Ectodermal cell (in vitro differentiated cells): ENCODE measurements around the gene PTPRG.

Experiments used
- H3K27ac ChIP-seq: 2 replicates; pipeline ENCODE4 v1.7.0; 2013; ENCODE audit warnings: mild to moderate bottlenecking, low read depth, low read length; ENCODE audit not compliant: insufficient read depth, poor library complexity, severe bottlenecking
- H3K27me3 ChIP-seq: 2 replicates; pipeline ENCODE4 v1.7.0; 2013; ENCODE audit warnings: mild to moderate bottlenecking, low read length; ENCODE audit not compliant: insufficient read depth, control insufficient read depth, poor library complexity, severe bottlenecking
- H3K36me3 ChIP-seq: one replicate; pipeline ENCODE4 v1.7.0; 2013; ENCODE audit warnings: low read length; ENCODE audit not compliant: control insufficient read depth, insufficient read depth
- H3K4me1 ChIP-seq: one replicate; pipeline ENCODE4 v1.7.0; 2013; ENCODE audit warnings: low read length; ENCODE audit not compliant: control insufficient read depth, insufficient read depth
- H3K4me3 ChIP-seq: 2 replicates; pipeline ENCODE4 v1.7.0; 2013; ENCODE audit warnings: low read depth, low read length, control low read depth; ENCODE audit not compliant: insufficient read depth
- H3K9me3 ChIP-seq: 2 replicates; pipeline ENCODE4 v1.7.0; 2013; ENCODE audit warnings: mild to moderate bottlenecking, low read length, moderate library complexity; ENCODE audit not compliant: control insufficient read depth
- WGBS, 2 experiments: methylation state at CpG; one replicate each; pipeline ENCODE4 v1.1.7; 2013; ENCODE audit warnings: missing lambda C conversion rate in 2 of 2; 5-methylcytosine and 5-hydroxymethylcytosine counted together

Gene PTPRG

DNA sequence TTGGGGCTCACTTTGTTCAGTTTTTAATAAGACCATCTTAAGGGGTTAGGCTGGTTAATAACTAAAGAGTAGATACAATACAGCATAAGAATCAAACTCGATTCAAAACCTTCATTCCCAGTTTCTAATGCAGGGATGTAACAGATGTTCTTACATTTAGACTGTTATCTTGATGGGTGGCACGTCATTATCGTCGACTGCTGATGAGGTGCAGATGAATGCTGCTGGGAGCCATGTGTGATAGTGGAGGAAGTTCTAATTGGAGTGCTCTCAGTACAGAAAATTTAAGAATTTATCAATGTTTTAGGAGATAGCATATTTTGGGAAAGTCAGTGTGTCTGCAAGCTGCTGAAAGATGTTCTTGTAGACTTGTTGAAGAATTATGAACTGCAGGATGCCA is 331.5 kb downstream of the PTPRG start:
- Histone ChIP-seq H3K27ac (no peak overlapping the region), H3K4me3 (no peak overlapping the region), H3K9me3 (no peaks in the 10 kb centered on the region), H3K4me1 (peaks cover 12% of the 10 kb centered on the region), H3K27me3 (no peaks in the 10 kb centered on the region), H3K36me3 (no peaks in the 10 kb centered on the region)
- WGBS, 2 experiments = 96 to 97% methylated on average over 4 of the region's 4 CpGs

DNA sequence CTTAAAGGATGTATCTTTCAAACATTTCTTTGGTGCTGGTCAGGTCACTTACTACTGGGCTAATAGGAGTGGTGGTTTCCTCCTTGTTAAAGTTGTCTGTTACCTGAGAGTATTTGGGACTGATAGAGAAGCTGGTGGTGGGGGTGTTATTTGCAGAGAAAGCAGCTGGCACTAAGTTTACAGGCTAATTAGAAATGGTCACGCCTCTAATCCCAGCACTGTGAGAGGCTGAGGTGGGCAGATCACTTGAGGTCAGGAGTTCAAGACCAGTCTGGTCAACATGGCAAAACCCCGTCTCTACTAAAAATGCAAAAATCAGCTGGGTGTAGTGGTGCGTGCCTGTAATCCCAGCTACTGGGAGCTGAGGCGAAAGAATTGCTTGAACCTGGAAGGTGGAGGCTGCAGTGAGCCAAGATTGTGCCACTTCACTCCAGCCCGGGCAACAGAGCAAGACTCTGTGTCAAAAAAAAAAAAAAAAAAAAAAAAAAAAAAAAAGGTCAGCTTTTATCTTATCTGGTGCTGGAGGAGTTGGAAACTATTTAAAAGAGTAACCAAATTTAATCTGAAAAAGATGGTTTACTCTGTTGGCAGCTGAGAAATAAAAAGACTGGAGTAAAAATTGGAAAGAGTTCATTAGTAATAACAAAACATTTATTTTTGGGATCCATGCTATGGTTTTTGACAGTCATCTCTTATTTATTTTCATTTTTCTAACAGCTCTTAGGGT is 332.6 kb downstream of the PTPRG start:
- Histone ChIP-seq H3K4me3 (no peak overlapping the region), H3K36me3 (no peaks in the 10 kb centered on the region), H3K27ac (no peak overlapping the region), H3K4me1 (peaks cover 12% of the 10 kb centered on the region), H3K27me3 (no peaks in the 10 kb centered on the region), H3K9me3 (no peaks in the 10 kb centered on the region)
- 88% methylated on average over 5 of the region's 5 CpGs for WGBS, 2 experiments

DNA sequence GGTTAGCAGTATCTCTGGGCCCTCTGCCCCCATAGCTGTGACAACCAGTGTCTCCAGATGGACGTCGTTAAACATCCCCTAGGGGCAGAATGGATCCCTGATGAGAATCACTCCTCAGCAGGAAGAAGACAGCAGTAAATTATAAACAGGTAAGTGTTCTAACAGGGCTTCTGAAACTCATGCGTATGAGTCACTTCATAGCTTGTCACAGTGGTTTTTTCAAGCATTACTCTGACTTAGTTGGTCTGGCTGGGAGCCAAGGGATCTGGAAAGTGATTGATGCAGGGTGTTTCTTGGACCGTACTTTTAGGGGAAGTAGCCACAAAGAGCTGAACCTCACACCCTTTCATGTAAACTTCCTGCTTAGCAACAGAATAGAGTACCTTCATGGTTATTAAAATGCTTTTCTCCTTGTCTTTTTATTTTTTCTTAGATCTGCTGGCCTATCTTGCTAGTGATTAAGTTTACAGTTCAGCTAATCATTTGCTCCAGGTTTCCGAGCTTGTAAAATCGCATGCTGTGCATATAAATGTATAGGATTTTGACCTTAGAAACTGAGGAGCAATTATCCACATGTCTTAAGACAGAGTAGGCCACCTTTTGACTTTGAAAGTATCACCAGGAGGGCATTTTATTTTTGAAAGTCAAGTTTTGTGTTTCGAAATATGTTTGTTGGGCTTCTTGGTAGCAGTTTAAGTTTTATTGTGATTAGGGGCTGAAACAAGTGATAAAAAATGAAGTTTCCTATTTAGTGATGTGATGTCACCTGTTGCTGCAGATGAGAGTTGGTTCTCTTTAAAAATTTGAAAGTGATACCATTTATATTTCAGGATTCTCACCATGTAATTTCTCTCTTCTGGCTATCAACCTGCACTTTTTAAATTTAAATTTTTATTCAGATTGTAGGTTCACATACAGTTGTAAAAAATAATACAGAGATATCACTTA is 333.9 kb downstream of the PTPRG start:
- Histone ChIP-seq H3K27me3 (no peaks in the 10 kb centered on the region), H3K27ac (no peak overlapping the region), H3K9me3 (no peaks in the 10 kb centered on the region), H3K4me3 (no peak overlapping the region), H3K4me1 (peaks cover 6% of the 10 kb centered on the region), H3K36me3 (no peaks in the 10 kb centered on the region)
- 50 to 56% methylated on average over 7 of the region's 7 CpGs for WGBS, 2 experiments

DNA sequence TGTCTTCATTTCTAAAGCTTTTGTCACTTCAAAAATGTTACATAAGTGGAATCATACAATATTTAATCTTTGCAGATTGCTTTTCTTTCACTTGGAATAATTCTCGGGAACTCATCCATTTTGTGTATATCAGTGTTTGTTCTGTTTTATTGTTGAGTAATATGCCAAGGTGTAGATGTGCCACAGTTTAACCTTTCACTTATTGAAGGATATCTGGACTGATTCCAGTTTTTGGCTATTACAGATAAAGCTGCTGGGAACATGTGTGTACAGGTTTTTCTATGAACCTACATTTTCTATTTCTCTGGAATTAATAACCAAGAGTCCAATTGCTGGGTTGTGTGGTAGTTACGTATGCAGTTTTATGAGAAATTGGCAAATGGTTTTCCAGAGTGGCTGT is 334.9 kb downstream of the PTPRG start:
- H3K27ac ChIP-seq = no peak overlapping the region
- H3K4me3 ChIP-seq = no peak overlapping the region
- no peaks in the 10 kb centered on the region for H3K36me3 ChIP-seq
- peaks cover 7% of the 10 kb centered on the region for H3K4me1 ChIP-seq
- no peaks in the 10 kb centered on the region for H3K9me3 ChIP-seq
- 89 to 95% methylated on average over 2 of the region's 2 CpGs for WGBS, 2 experiments
- H3K27me3 ChIP-seq = no peaks in the 10 kb centered on the region

DNA sequence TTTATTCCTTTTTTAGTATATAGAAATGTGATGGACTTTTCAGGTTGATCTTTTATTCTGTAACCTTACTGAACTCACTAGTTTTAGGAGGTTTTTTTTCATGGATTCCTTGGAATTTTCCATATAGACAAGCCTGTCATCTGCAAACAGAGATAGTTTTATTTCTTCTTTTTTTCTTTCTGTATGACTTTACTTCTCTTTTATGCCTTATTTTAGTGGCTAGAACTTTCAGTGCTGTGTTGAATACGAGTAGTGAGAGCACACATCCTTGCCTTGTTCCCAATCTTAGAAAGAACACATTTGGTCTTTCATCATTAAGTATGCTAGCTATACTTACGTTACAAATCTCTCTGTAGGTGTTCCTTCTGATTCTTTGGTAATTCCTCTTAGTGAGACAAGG is 336.5 kb downstream of the PTPRG start:
- H3K4me1 ChIP-seq = peaks cover 9% of the 10 kb centered on the region
- H3K36me3 ChIP-seq = no peaks in the 10 kb centered on the region
- no peak overlapping the region for H3K4me3 ChIP-seq
- 91 to 96% methylated on average over 2 of the region's 2 CpGs for WGBS, 2 experiments
- no peak overlapping the region for H3K27ac ChIP-seq
- H3K27me3 ChIP-seq = no peaks in the 10 kb centered on the region
- no peaks in the 10 kb centered on the region for H3K9me3 ChIP-seq

DNA sequence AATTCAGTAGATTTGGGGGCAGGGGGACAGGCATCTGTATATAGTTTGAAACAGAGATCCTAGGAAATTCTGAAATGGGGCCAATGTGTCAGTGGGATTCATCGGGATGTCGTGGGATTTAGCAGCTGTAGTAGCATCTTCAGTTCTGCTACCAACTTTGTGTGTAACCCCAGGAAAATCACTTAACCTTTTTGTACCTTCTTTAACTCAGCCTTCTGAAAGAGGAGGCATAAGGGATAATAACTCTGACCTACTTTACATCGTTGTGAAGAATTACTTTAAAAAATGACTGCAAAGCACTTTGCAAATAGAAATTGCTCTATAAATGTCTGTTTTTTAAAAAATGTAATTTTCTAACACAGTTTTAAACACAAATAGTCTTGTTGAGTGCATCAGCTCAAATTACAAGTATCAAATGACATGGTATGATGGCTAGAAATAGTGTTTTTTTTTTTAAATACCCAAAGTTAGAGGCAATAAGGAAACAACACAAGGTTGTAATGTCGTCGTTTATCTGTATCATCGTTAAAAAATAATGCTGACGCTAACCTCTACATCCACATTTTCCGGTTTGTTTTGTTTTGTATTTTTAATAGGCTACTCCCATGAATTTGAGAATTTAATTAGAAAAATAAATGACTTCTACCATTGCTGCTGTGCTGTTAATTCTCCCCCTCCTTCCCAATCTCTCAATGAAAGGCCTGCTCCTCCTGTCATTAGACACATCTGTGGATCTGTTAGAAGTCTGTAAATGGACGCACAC is 338.5 kb downstream of the PTPRG start:
- WGBS, 2 experiments = 94 to 96% methylated on average over 7 to 9 of the region's 9 CpGs
- Histone ChIP-seq H3K27me3 (no peaks in the 10 kb centered on the region), H3K9me3 (no peaks in the 10 kb centered on the region), H3K4me1 (peaks cover 8% of the 10 kb centered on the region), H3K27ac (no peak overlapping the region), H3K4me3 (no peak overlapping the region), H3K36me3 (no peaks in the 10 kb centered on the region)

GRCh38 chr3:61901496-61901895 is 340.1 kb downstream of the PTPRG start:
- Histone ChIP-seq H3K9me3 (no peaks in the 10 kb centered on the region), H3K4me3 (no peak overlapping the region), H3K27ac (no peak overlapping the region), H3K4me1 (peaks cover 5% of the 10 kb centered on the region), H3K36me3 (no peaks in the 10 kb centered on the region), H3K27me3 (no peaks in the 10 kb centered on the region)
- 87 to 98% methylated on average over 2 of the region's 2 CpGs for whole genome bisulfite sequencing, 2 experiments

DNA sequence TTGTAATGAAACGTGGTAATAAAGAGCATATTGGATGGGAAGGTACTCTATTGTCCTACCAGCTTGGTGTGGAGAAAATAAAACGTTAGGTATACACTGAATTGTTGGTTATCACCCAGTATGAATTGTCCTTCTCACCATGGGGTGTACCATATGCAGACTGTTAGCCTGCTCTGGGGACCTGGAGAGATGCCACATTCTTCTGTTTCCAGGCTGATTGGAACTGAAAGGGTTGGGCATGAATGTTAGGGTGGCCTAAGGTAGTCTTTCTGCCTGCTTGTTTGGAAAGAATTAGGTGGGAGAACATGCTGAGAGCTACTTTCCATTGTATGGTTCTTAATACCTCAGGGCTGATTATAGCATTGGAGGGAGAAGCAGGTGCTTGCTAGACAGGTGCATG is 340.6 kb downstream of the PTPRG start:
- Histone ChIP-seq H3K36me3 (no peaks in the 10 kb centered on the region), H3K4me3 (no peak overlapping the region), H3K9me3 (no peaks in the 10 kb centered on the region), H3K27ac (no peak overlapping the region), H3K4me1 (peaks cover 5% of the 10 kb centered on the region), H3K27me3 (no peaks in the 10 kb centered on the region)
- WGBS, 2 experiments = 86 to 92% methylated on average over 2 of the region's 2 CpGs

DNA sequence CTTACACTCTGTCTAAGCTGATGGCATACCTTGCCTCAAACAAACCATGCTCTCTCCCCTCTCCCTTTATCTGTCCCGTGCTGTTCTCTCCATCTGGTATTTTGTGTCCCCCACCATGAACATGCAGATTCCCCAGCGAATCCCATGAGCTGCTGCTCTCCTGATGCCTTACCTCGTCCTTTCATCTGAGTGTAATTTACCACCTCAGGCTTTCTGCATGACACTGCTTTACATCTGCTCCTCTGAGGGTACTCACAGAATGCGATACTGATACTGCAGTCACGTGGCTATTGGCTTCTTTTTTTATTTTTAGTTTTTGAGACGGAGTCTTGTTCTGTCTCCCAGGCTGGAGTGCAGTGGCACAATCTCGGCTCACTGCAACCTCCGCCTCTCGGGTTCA is 341.7 kb downstream of the PTPRG start:
- Histone ChIP-seq H3K27ac (no peak overlapping the region), H3K36me3 (no peaks in the 10 kb centered on the region), H3K9me3 (no peaks in the 10 kb centered on the region), H3K4me1 (peaks cover 5% of the 10 kb centered on the region), H3K27me3 (no peaks in the 10 kb centered on the region), H3K4me3 (no peak overlapping the region)
- 74 to 77% methylated on average over 9 of the region's 9 CpGs for WGBS, 2 experiments
